CD4-positive, alpha-beta T cell treated with Interleukin-4 for 4 hours (primary cell): ENCODE results near the gene SHANK2.

Experiments
- DNase-seq: peaks from one replicate; pipeline ENCODE4 v3.0.0-alpha.2; 2020

The SHANK2 gene

GRCh38 chr11:71218789-71219499 is 33.4 kb downstream of the SHANK2 start:
- DNase-seq: no peak

- no peak for DNase-seq
Observed at GRCh38 chr11:71215425-71215965, 36.9 kb downstream of the SHANK2 start.

GRCh38 chr11:71214553-71215424 is 37.6 kb downstream of the SHANK2 start:
- no peak for DNase-seq

GRCh38 chr11:71213696-71214552 is 38.5 kb downstream of the SHANK2 start:
- no peak for DNase-seq

GRCh38 chr11:71212871-71213559 is 39.4 kb downstream of the SHANK2 start:
- no peak for DNase-seq

GRCh38 chr11:71211631-71212030 is 40.7 kb downstream of the SHANK2 start:
- no peak for DNase-seq

GRCh38 chr11:71210861-71211260 is 41.5 kb downstream of the SHANK2 start:
- DNase-seq: no peak

GRCh38 chr11:71209656-71210055 is 42.7 kb downstream of the SHANK2 start:
- no peak for DNase-seq

- no peak for DNase-seq
Observed at GRCh38 chr11:71209181-71209580, 43.2 kb downstream of the SHANK2 start.

GRCh38 chr11:71208011-71208774 is 44.2 kb downstream of the SHANK2 start:
- DNase-seq: no peak

- no peak for DNase-seq
Observed at GRCh38 chr11:71207563-71207962, 44.8 kb downstream of the SHANK2 start.

GRCh38 chr11:71206186-71206585 is 46.2 kb downstream of the SHANK2 start:
- DNase-seq: no peak

- no peak for DNase-seq
Observed at GRCh38 chr11:71204748-71205664, 47.4 kb downstream of the SHANK2 start.

- no peak for DNase-seq
Observed at GRCh38 chr11:71204294-71204693, 48.1 kb downstream of the SHANK2 start.

- DNase-seq: no peak
Observed at GRCh38 chr11:71203681-71204080, 48.7 kb downstream of the SHANK2 start.

GRCh38 chr11:71202966-71203365 is 49.4 kb downstream of the SHANK2 start:
- DNase-seq: no peak

- DNase-seq: no peak
Observed at GRCh38 chr11:71202598-71202944, 49.8 kb downstream of the SHANK2 start.
